Measurements from ENCODE around the gene CFAP251.
A peak's percentile ranks its signal among the peaks of the same experiment; 100 is the strongest.

The CFAP251 gene

GRCh38 chr12:122023339-122024131 lies 105.1 kb downstream of the CFAP251 start (continued):
- no peak for TF ChIP-seq ZBTB44 (tag by site-specific recombination; IDR thresholded peaks at IDR 0.05)
- TF ChIP-seq HIC1 (tag by site-specific recombination; IDR thresholded peaks at IDR 0.05), result peak; percentile 66; the same call in 1 of the 2 replicates
- TF ChIP-seq ZNF596 (tag by site-specific recombination; IDR thresholded peaks at IDR 0.05), result no peak
- no peak for TF ChIP-seq ZNF19 (tag by site-specific recombination; IDR thresholded peaks at IDR 0.05; ENCODE audit: low read depth)
- TF ChIP-seq ZNF146 (tag by site-specific recombination; IDR thresholded peaks at IDR 0.05), result no peak
- TF ChIP-seq MYNN (tag by site-specific recombination; IDR thresholded peaks at IDR 0.05; ENCODE audit: borderline replicate concordance), result no peak
- TF ChIP-seq ZNF426 (tag by site-specific recombination; IDR thresholded peaks at IDR 0.05), result no peak
- no peak for TF ChIP-seq ZFP41 (tag by site-specific recombination; IDR thresholded peaks at IDR 0.05; ENCODE audit: borderline replicate concordance)
- peak; percentile 78 for TF ChIP-seq ZIC2 (tag by site-specific recombination; IDR thresholded peaks at IDR 0.05)
- TF ChIP-seq ZNF629 (tag by site-specific recombination; IDR thresholded peaks at IDR 0.05), result no peak
- TF ChIP-seq ZNF473 (tag by site-specific recombination; IDR thresholded peaks at IDR 0.05), result no peak
- TF ChIP-seq RBAK (tag by site-specific recombination; IDR thresholded peaks at IDR 0.05), result no peak
- no peak for TF ChIP-seq ZNF335 (tag by site-specific recombination; conservative IDR thresholded peaks at IDR 0.05)
- no peak for TF ChIP-seq ZNF2 (tag by site-specific recombination; IDR thresholded peaks at IDR 0.05)
- peak; percentile 91 for TF ChIP-seq ZNF394 (tag by site-specific recombination; IDR thresholded peaks at IDR 0.05; ENCODE audit: borderline replicate concordance)
- TF ChIP-seq ZBTB10 (tag by site-specific recombination; IDR thresholded peaks at IDR 0.05), result 0 out of 2 replicates have a peak, but pooled peaks have one; percentile 36
- no peak for TF ChIP-seq ZNF169 (tag by site-specific recombination; IDR thresholded peaks at IDR 0.05)
- no peak for TF ChIP-seq ZNF677 (tag by site-specific recombination; IDR thresholded peaks at IDR 0.05)
- peak; percentile 75 for TF ChIP-seq GLIS2 (tag by site-specific recombination; IDR thresholded peaks at IDR 0.05)
- TF ChIP-seq ZNF114 (tag by site-specific recombination; IDR thresholded peaks at IDR 0.05), result no peak
- TF ChIP-seq ZNF701 (tag by site-specific recombination; IDR thresholded peaks at IDR 0.05), result no peak
- peak; percentile 23 for TF ChIP-seq ZFHX2 (tag by site-specific recombination; conservative IDR thresholded peaks at IDR 0.05)
- no peak for TF ChIP-seq ZNF302 (tag by site-specific recombination; IDR thresholded peaks at IDR 0.05; ENCODE audit: low read depth)
- peak; percentile 7; the same call in 1 of the 2 replicates for TF ChIP-seq IKZF3 (tag by site-specific recombination; IDR thresholded peaks at IDR 0.05)
- peak; percentile 16; the same call in 1 of the 2 replicates for TF ChIP-seq ZBTB8A (tag by site-specific recombination; IDR thresholded peaks at IDR 0.05)
- no peak for TF ChIP-seq ATF2 (tag by site-specific recombination; IDR thresholded peaks at IDR 0.05; ENCODE audit: low read depth)
- peak; percentile 96 for TF ChIP-seq PRDM10 (tag by site-specific recombination; IDR thresholded peaks at IDR 0.05)
